Peyer's patch (tissue), 4 donors: ENCODE data around the gene ZHX3. TPM values are rescaled to one million over a fixed set of nuclear protein-coding genes. Genes with fewer than 3 reads are reported as not detected.

Experiments used
- DNase-seq, 3 donors: peaks; one replicate each; pipeline ENCODE4 v3.0.0-alpha.2; 2017 to 2019
- H3K27ac ChIP-seq, 4 donors: fragments of 200-600 bp; sonication (generic); one replicate each; pipeline ENCODE4 v1.5.1; 2016 to 2019
- H3K27me3 ChIP-seq, 2 donors: fragments of 200-600 bp; sonication (generic); one replicate each; pipeline ENCODE4 v1.5.1; 2019
- H3K36me3 ChIP-seq, 3 donors: fragments of 200-600 bp; sonication (generic); one replicate each; pipeline ENCODE4 v1.5.1; 2016 to 2019
- H3K4me1 ChIP-seq, 4 donors: fragments of 200-600 bp; sonication (generic); one replicate each; pipeline ENCODE4 v1.5.1; 2016 to 2019
- H3K4me3 ChIP-seq, 4 donors: fragments of 200-600 bp; sonication (generic); 1 replicate in 3 of 4; 2 replicates in 1 of 4; pipeline ENCODE4 v1.5.1; 2016 to 2019; ENCODE audit warnings: mild to moderate bottlenecking in 1 of 4
- H3K9me3 ChIP-seq, 4 donors: fragments of 200-600 bp; sonication (generic); one replicate each; pipeline ENCODE4 v1.5.1; 2016 to 2019; ENCODE audit warnings: mild to moderate bottlenecking in 1 of 4
- CTCF ChIP-seq, 6 experiments: fragments of 450-650 bp in 4 of 6; fragments of 200-600 bp in 2 of 6; sonication (generic) in 1 of 6; IDR thresholded peaks; one replicate each; pipeline ENCODE4 v1.5.1; 2017 to 2019; ENCODE audit warnings: antibody characterized with exemption in 6 of 6, mild to moderate bottlenecking in 3 of 6, moderate library complexity in 1 of 6
- POLR2A ChIP-seq, 2 donors: fragments of 450-650 bp; IDR thresholded peaks; one replicate each; pipeline ENCODE4 v1.5.1; 2017; ENCODE audit warnings: antibody characterized with exemption in 2 of 2, mild to moderate bottlenecking in 2 of 2, moderate library complexity in 2 of 2
- total RNA-seq, 4 donors: library from RNA; depleted of rRNA; stranded (reverse); fragments of >200 nt; gene quantifications; one replicate each; pipeline ENCODE4 v1.1.0, GENCODE V29; 2016

ZHX3 gene
- total RNA-seq, 4 donors from 2014 or later, result 33.8 to 53.0 (median 39.5) TPM

DNA sequence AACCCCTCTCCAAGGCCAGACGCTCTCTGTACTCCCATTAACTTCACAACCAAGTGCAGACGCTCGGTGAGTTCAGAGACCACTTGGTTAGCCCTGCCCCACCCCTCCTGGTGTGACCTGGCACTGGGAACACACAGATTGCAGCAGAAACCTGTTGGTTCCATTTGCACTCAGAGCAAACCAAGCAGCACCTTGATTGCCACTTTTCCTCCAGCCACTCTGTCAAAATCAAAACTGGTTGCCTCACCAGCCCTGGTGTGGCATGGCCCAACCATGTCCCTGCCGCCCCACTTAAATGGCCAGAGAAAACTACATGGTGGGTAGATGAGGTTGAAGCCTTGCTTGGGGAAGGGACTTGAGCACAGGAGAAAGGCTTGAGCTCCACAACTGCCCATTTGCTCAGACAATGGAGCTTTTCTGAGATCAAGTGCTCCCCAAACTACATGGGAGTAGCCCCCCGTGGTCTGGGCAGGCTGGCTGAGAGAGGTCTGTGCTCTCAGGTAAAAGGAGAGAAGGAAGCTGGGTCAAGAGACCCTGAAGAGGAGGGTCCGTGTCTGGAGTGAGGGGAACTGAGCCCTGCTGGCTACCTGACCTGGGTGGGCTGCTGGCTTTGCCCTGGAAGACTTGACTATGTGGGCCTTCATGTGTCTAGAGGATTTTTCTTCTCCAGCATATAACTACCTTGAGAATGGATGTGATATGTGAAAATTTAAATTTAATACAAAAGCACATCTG, 136.8 kb downstream of the ZHX3 start:
- no peaks in the 10 kb centered on the region for H3K4me1 ChIP-seq
- no peak for TF ChIP-seq CTCF (IDR thresholded peaks at IDR 0.05)
- no peak for TF ChIP-seq POLR2A (IDR thresholded peaks at IDR 0.05)
- H3K27ac ChIP-seq, result no peak overlapping the region
- H3K36me3 ChIP-seq, result peaks cover 0 to 26% (median 0%) of the 10 kb centered on the region in 3 donors
- H3K4me3 ChIP-seq, result no peak overlapping the region
- DNase-seq, result peak in 2 of 3 donors; percentile 4 to 31
- H3K9me3 ChIP-seq, result no peaks in the 10 kb centered on the region
- no peaks in the 10 kb centered on the region for H3K27me3 ChIP-seq

DNA sequence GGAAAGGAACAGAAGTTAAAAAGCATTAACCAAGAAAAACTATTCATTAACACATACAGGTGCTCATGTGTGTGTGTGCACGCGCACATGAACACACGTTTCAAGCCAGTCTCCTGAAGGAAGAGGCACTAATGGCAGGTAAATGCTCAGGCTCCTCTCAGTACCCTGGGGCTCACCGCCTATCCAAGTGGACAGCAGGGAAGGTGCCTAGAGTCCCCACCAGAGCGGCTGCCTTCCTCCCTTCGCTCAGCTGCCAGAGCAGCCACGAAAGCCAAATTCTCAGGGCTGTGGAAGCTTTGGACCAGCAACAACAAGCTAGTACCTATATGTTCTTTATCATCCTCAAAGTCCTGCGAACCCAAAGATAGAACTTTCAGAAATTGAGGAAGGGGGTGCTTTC, 137.6 kb downstream of the ZHX3 start:
- H3K27ac ChIP-seq, result no peak overlapping the region
- no peaks in the 10 kb centered on the region for H3K27me3 ChIP-seq
- H3K4me3 ChIP-seq, result no peak overlapping the region
- H3K4me1 ChIP-seq, result no peaks in the 10 kb centered on the region
- peak in 2 of 3 donors; percentile 12 to 23 for DNase-seq
- no peak for TF ChIP-seq POLR2A (IDR thresholded peaks at IDR 0.05)
- TF ChIP-seq CTCF (IDR thresholded peaks at IDR 0.05), result no peak
- H3K9me3 ChIP-seq, result no peaks in the 10 kb centered on the region
- peaks cover 0 to 30% (median 0%) of the 10 kb centered on the region in 3 donors for H3K36me3 ChIP-seq

GRCh38 chr20:41178904-41179432, 138.6 kb downstream of the ZHX3 start:
- Histone ChIP-seq H3K4me3 (no peak overlapping the region), H3K27me3 (no peaks in the 10 kb centered on the region), H3K4me1 (no peaks in the 10 kb centered on the region), H3K27ac (no peak overlapping the region), H3K36me3 (peaks cover 0 to 30% (median 0%) of the 10 kb centered on the region in 3 donors), H3K9me3 (no peaks in the 10 kb centered on the region)
- DNase-seq, result peak in 2 of 3 donors; percentile 15 to 43
- TF ChIP-seq POLR2A (IDR thresholded peaks at IDR 0.05) (no peak), CTCF (IDR thresholded peaks at IDR 0.05) (no peak)

- no peak overlapping the region for H3K4me3 ChIP-seq
- no peaks in the 10 kb centered on the region for H3K27me3 ChIP-seq
- peak overlapping the region in 1 of 4 donors; percentile 36 for H3K27ac ChIP-seq
- peaks cover 0 to 30% (median 0%) of the 10 kb centered on the region in 3 donors for H3K36me3 ChIP-seq
- no peak for TF ChIP-seq POLR2A (IDR thresholded peaks at IDR 0.05)
- no peak for TF ChIP-seq CTCF (IDR thresholded peaks at IDR 0.05)
- no peaks in the 10 kb centered on the region for H3K9me3 ChIP-seq
- DNase-seq, result peak in 1 of 3 donors; percentile 3
- no peaks in the 10 kb centered on the region for H3K4me1 ChIP-seq
Measured at GRCh38 chr20:41178495-41178894, 139.0 kb downstream of the ZHX3 start.

DNA sequence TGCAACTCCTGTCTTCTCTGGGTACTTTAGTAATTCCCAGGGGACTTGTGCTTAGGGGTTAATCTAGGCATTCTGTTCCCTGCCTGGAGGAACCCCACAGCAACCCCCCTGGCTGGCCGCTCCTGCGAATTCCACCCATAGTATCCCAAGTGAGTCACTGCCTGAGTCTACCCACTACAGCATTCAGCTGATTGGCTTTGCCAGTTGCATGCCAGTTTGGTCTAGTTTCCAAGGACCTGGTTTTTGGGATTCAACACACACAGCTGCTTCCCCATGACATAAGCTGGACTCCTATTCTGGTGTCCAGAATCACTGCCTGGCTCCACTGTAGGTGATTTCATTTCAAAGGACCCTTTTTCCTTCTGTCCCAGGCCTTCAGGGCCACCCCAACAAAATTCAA, 139.9 kb downstream of the ZHX3 start:
- H3K27ac ChIP-seq, result peak overlapping the region in 2 of 4 donors; percentile 32 to 36
- peak in 2 of 3 donors; percentile 12 to 44 for DNase-seq
- no peak overlapping the region for H3K4me3 ChIP-seq
- H3K9me3 ChIP-seq, result no peaks in the 10 kb centered on the region
- no peak for TF ChIP-seq CTCF (IDR thresholded peaks at IDR 0.05)
- no peak for TF ChIP-seq POLR2A (IDR thresholded peaks at IDR 0.05)
- no peaks in the 10 kb centered on the region for H3K27me3 ChIP-seq
- H3K4me1 ChIP-seq, result no peaks in the 10 kb centered on the region
- H3K36me3 ChIP-seq, result peaks cover 0 to 34% (median 0%) of the 10 kb centered on the region in 3 donors
